CD4-positive, alpha-beta T cell (primary cell): Measurements from ENCODE around the gene LPO. TPM values are rescaled to one million over a fixed set of nuclear protein-coding genes. Genes with fewer than 3 reads are reported as not detected.

ENCODE experiments used
- ATAC-seq: fragments of 200-7000 bp; cut with Tn5 transposase; one replicate; pipeline ENCODE4 v1.10.0; 2022; ENCODE audit warnings: mild to moderate bottlenecking; ENCODE audit not compliant: poor library complexity
- CTCF ChIA-PET: fragments of 350-600 bp; sonication (Branson Sonifier 250); formaldehyde crosslinking; loops from one replicate; lab custom pipeline; 2021; ENCODE audit warnings: antibody characterized with exemption, inconsistent platforms; lab: Charles Lee
- POLR2A ChIA-PET: fragments of 350-600 bp; sonication (Branson Sonifier 250); formaldehyde crosslinking; loops from one replicate; lab custom pipeline; 2021; ENCODE audit warnings: antibody characterized with exemption, inconsistent platforms; lab: Charles Lee
- DNase-seq, 14 experiments: peaks; one replicate each; pipeline ENCODE4 v3.0.0-alpha.2; 2013 to 2020; ENCODE audit warnings: mixed read lengths in 2 of 14
- H3K27ac ChIP-seq, 2 donors: one replicate each; pipeline versions ENCODE4 v1.5.1 to v1.7.0; 2013; ENCODE audit warnings: low read length in 2 of 2, low read depth in 1 of 2, mild to moderate bottlenecking in 1 of 2
- H3K27me3 ChIP-seq, 2 experiments: 1 replicate in 1 of 2; 2 replicates in 1 of 2; pipeline versions ENCODE4 v1.6.1 to v1.7.0; 2013; ENCODE audit warnings: low read length in 2 of 2, control low read depth in 1 of 2, mild to moderate bottlenecking in 1 of 2, moderate library complexity in 1 of 2; ENCODE audit not compliant: insufficient read depth in 2 of 2, control insufficient read depth in 1 of 2
- H3K36me3 ChIP-seq: one replicate; pipeline ENCODE4 v1.6.1; 2013; ENCODE audit warnings: low read length, control low read depth; ENCODE audit not compliant: insufficient read depth
- H3K4me1 ChIP-seq: one replicate; pipeline ENCODE4 v1.6.1; 2013; ENCODE audit warnings: low read length, control low read depth; ENCODE audit not compliant: insufficient read depth
- H3K4me3 ChIP-seq: one replicate; pipeline ENCODE4 v1.5.1; 2013; ENCODE audit warnings: mild to moderate bottlenecking, low read length, moderate library complexity
- H3K9me3 ChIP-seq, 2 experiments: 1 replicate in 1 of 2; 2 replicates in 1 of 2; pipeline versions ENCODE4 v1.6.1 to v1.7.0; 2013; ENCODE audit warnings: low read length in 2 of 2, mild to moderate bottlenecking in 2 of 2, control low read depth in 1 of 2, moderate library complexity in 1 of 2; ENCODE audit not compliant: control insufficient read depth in 1 of 2, insufficient read depth in 1 of 2
- H3K27ac Mint-ChIP-seq: one replicate; pipeline ENCODE4 v1.8.0; 2020; ENCODE audit warnings: mixed read lengths
- H3K27me3 Mint-ChIP-seq: one replicate; pipeline ENCODE4 v1.8.0; 2021; ENCODE audit warnings: mixed read lengths
- H3K36me3 Mint-ChIP-seq: one replicate; pipeline ENCODE4 v1.8.0; 2021; ENCODE audit warnings: low read depth, mixed read lengths
- H3K4me1 Mint-ChIP-seq: one replicate; pipeline ENCODE4 v1.8.0; 2021; ENCODE audit warnings: low read depth, mixed read lengths
- H3K4me3 Mint-ChIP-seq: one replicate; pipeline ENCODE4 v1.8.0; 2020; ENCODE audit warnings: mild to moderate bottlenecking, mixed read lengths
- H3K9me3 Mint-ChIP-seq: one replicate; pipeline ENCODE4 v1.8.0; 2020; ENCODE audit warnings: mixed read lengths
- intact Hi-C, 2 experiments: fragments of 100-400 bp; cut with DNase I in 1 of 2; cut with micrococcal nuclease in 1 of 2; formaldehyde crosslinking; loops; one replicate each; pipeline versions ENCODE4 v1.15.1 to v1.9.0; 2023 to 2025; cut with DNase I, micrococcal nuclease
- total RNA-seq, 174 experiments: library from RNA in 2 of 174; stranded (reverse) in 2 of 174; gene quantifications; one replicate each; pipeline ENCODE4 v1.2.3 and lab custom pipeline; 2021 to 2026
- TF ChIP-seq, protein P1 (sequence below): fragments of 200-600 bp; IDR thresholded peaks from one replicate; pipeline ENCODE4 v1.8.0; 2022; ENCODE audit warnings: antibody characterized with exemption, mild to moderate bottlenecking

The LPO gene
- total RNA-seq, 2 experiments from 2014 or later = not detected

GRCh38 chr17:58246104-58246740 lies 7.8 kb downstream of the LPO start:
- ChIA-PET POLR2A (no interaction called here), CTCF (no interaction called here)
- H3K4me3 ChIP-seq = no peak overlapping the region
- intact Hi-C loops = loop anchor here in 1 of 2 experiments (5.0 kb wide), 1 partner anchor 171 kb away; the partner anchor contains the start of gene RNF43
- peaks cover 13 to 16% of the 10 kb centered on the region in 2 experiments for H3K27me3 ChIP-seq
- H3K27ac ChIP-seq = no peak overlapping the region
- peaks cover 49% of the 10 kb centered on the region for H3K27me3 Mint-ChIP-seq
- H3K4me1 ChIP-seq = peaks cover 18% of the 10 kb centered on the region
- TF ChIP-seq, protein P1, sequence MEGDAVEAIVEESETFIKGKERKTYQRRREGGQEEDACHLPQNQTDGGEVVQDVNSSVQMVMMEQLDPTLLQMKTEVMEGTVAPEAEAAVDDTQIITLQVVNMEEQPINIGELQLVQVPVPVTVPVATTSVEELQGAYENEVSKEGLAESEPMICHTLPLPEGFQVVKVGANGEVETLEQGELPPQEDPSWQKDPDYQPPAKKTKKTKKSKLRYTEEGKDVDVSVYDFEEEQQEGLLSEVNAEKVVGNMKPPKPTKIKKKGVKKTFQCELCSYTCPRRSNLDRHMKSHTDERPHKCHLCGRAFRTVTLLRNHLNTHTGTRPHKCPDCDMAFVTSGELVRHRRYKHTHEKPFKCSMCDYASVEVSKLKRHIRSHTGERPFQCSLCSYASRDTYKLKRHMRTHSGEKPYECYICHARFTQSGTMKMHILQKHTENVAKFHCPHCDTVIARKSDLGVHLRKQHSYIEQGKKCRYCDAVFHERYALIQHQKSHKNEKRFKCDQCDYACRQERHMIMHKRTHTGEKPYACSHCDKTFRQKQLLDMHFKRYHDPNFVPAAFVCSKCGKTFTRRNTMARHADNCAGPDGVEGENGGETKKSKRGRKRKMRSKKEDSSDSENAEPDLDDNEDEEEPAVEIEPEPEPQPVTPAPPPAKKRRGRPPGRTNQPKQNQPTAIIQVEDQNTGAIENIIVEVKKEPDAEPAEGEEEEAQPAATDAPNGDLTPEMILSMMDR = no peak
- ATAC-seq (no peak), DNase-seq (no peak)
- H3K9me3 ChIP-seq = no peaks in the 10 kb centered on the region
- H3K27ac Mint-ChIP-seq = no peak overlapping the region
- no peak overlapping the region for H3K4me3 Mint-ChIP-seq
- peaks cover 11% of the 10 kb centered on the region for H3K4me1 Mint-ChIP-seq
- H3K36me3 ChIP-seq = no peaks in the 10 kb centered on the region
- no peaks in the 10 kb centered on the region for H3K36me3 Mint-ChIP-seq
- H3K9me3 Mint-ChIP-seq = no peaks in the 10 kb centered on the region

DNA sequence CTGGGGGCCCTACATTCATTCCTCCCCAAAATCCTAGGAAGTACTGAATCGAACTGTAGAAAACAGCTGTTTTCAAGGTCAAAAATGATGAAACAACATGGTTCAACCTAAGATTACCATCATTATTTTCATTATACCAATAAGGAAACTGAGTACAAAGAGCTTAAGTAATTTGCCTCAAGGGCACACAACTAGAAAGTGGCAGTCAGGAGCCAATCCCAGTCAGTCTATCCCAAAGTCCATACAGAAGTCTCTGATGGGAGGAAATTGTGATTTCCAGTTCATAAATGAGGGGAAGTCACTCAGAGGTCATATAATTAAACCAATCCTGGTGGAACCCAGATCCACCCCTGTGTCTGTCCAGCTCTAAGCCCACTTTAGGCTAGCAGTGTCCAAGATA lies 8.4 kb downstream of the LPO start:
- Mint-ChIP-seq H3K27me3 (peaks cover 48% of the 10 kb centered on the region), H3K4me1 (peaks cover 11% of the 10 kb centered on the region), H3K36me3 (no peaks in the 10 kb centered on the region), H3K4me3 (no peak overlapping the region), H3K9me3 (no peaks in the 10 kb centered on the region), H3K27ac (no peak overlapping the region)
- no peak for DNase-seq
- POLR2A ChIA-PET = no interaction called here
- CTCF ChIA-PET = no interaction called here
- Histone ChIP-seq H3K9me3 (no peaks in the 10 kb centered on the region), H3K27me3 (peaks cover 13% of the 10 kb centered on the region in 2 experiments), H3K27ac (no peak overlapping the region), H3K36me3 (no peaks in the 10 kb centered on the region), H3K4me3 (no peak overlapping the region), H3K4me1 (peaks cover 18% of the 10 kb centered on the region)
- intact Hi-C loops = loop anchor here in 1 of 2 experiments (5.0 kb wide), 1 partner anchor 171 kb away; the partner anchor contains the start of gene RNF43
- ATAC-seq = no peak
- TF ChIP-seq, protein P1 = no peak

DNA sequence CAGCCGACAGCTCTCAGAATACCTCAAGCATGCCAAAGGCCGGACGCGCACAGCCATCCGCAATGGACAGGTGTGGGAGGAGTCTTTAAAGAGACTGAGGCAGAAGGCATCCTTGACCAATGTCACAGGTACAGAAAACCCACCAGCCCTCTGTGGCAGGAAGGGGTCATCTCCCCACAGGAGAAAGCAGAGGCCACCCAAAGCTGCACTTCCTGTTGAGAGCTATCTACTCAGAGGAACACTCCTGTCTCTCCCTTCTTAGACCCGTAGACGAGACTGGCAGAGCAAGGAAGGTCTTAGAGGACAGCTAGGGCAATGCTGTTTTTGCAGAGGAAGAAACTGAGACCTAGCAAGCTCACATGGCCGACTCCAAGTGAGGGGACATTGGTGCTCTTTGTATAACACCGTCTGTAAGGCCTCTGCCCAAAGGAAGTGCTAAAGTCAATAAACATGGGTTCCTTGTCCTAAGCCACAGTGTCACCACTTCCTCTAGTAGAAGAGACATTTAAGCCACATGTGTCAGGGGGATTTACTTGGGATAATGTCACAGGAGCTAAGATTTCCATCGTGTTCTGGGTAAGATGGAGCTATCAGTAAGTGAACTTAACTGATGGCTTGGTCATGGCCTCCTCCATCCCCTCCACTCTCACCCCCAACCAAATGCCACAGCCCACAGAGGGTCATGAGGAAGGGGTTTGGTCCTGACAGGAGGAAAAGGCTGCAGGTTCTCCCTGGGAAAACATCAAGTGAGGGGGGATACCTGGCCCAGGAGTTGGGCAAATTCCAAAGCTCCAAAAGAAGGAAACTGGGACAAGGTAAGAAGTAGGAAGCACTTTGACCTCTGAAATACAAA lies 9.4 kb downstream of the LPO start:
- no peak overlapping the region for H3K4me3 ChIP-seq
- no peak for DNase-seq
- H3K27ac ChIP-seq = no peak overlapping the region
- Mint-ChIP-seq H3K27me3 (peaks cover 45% of the 10 kb centered on the region), H3K36me3 (no peaks in the 10 kb centered on the region), H3K27ac (no peak overlapping the region), H3K9me3 (no peaks in the 10 kb centered on the region), H3K4me1 (peaks cover 11% of the 10 kb centered on the region), H3K4me3 (no peak overlapping the region)
- TF ChIP-seq, protein P1 = no peak
- H3K9me3 ChIP-seq = no peaks in the 10 kb centered on the region
- H3K4me1 ChIP-seq = peaks cover 18% of the 10 kb centered on the region
- intact Hi-C loops = loop anchor here (2.0 to 5.0 kb wide), 3 partner anchors 27 to 170 kb away; partner anchors contain the start of genes MKS1 (in 1 of the 2) and RNF43 (in 1 of the 2)
- H3K36me3 ChIP-seq = no peaks in the 10 kb centered on the region
- ChIA-PET CTCF (no interaction called here), POLR2A (no interaction called here)
- peaks cover 5 to 8% of the 10 kb centered on the region in 2 experiments for H3K27me3 ChIP-seq
- ATAC-seq = no peak
